C4-2B (cell line): Measurements from ENCODE around the gene MEOX1.
A peak's percentile ranks its signal among the peaks of the same experiment; 100 is the strongest.

Experiments
- H3K27ac ChIP-seq: fragments of 450-650 bp; 2 replicates; pipeline ENCODE4 v1.5.1; 2017
- ZFX ChIP-seq: fragments of 450-650 bp; IDR thresholded peaks from 2 replicates; pipeline ENCODE4 v1.6.1; 2017
- TF ChIP-seq, protein P1 (sequence below): fragments of 450-650 bp; conservative IDR thresholded peaks from 2 replicates; pipeline ENCODE4 v1.5.1; 2017; ENCODE audit warnings: mild to moderate bottlenecking

MEOX1 gene

DNA sequence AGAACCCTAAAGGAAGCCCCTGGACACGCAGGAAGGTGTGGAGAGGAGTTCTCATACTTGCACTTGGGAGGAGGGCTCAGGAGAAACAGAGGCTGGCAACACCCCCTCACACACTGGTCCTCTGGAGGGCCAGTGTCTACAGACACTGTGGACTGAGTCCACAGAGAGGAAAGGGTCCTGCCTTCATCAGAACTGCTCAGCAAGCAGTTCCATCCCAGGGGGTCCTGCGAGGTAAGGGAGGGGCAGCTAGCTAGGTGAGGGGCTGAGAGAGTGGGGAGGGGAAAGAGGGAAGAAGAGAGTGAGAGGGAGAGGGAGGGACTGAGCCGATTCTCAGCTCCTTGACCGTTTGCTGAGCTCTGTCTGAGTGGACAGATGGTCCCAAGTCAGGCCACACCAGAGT is 17.7 kb upstream of the MEOX1 start:
- no peak overlapping the region for H3K27ac ChIP-seq
- no peak for TF ChIP-seq ZFX
- TF ChIP-seq, protein P1, sequence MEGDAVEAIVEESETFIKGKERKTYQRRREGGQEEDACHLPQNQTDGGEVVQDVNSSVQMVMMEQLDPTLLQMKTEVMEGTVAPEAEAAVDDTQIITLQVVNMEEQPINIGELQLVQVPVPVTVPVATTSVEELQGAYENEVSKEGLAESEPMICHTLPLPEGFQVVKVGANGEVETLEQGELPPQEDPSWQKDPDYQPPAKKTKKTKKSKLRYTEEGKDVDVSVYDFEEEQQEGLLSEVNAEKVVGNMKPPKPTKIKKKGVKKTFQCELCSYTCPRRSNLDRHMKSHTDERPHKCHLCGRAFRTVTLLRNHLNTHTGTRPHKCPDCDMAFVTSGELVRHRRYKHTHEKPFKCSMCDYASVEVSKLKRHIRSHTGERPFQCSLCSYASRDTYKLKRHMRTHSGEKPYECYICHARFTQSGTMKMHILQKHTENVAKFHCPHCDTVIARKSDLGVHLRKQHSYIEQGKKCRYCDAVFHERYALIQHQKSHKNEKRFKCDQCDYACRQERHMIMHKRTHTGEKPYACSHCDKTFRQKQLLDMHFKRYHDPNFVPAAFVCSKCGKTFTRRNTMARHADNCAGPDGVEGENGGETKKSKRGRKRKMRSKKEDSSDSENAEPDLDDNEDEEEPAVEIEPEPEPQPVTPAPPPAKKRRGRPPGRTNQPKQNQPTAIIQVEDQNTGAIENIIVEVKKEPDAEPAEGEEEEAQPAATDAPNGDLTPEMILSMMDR = no peak

DNA sequence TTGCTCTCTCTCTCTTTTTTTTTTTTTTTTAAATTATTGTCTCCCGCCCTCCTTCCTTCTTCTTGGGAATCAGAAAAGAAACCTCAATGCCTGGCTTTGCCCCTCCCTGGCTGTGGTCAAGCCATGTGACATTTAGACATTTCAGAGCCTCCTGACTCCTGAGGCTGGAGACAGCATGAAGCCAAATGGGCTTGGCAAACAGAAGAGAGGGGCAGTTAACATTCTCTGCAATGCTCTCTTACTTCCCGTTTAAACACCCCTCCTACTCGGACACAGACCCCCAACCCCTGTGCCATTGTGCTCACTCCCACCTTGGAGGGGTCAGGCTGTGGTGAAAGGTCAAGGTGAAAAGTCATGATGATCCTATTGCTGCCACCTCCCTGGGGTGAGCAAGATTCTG is 14.7 kb upstream of the MEOX1 start:
- no peak for TF ChIP-seq ZFX
- TF ChIP-seq, protein P1 = no peak
- no peak overlapping the region for H3K27ac ChIP-seq

DNA sequence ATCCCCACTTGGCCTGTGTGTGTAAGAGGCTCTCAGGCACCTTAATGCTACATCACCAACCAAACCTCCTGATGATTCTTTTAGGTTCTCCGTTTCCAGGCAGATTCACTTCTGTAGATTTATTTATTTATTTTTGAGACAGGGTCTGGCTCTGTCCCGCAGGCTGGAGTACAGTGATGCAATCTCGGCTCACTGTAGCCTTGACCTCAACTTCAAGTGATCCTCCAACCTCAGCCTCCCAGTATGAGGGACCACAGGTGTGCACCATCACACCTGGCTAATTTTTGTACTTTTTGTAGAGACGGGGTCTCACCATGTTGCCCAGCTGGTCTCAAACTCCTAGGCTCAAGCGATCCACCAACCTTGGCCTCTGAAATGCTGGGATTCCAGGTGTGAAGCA is 12.7 kb upstream of the MEOX1 start:
- TF ChIP-seq, protein P1 = no peak
- TF ChIP-seq ZFX = no peak
- H3K27ac ChIP-seq = no peak overlapping the region

DNA sequence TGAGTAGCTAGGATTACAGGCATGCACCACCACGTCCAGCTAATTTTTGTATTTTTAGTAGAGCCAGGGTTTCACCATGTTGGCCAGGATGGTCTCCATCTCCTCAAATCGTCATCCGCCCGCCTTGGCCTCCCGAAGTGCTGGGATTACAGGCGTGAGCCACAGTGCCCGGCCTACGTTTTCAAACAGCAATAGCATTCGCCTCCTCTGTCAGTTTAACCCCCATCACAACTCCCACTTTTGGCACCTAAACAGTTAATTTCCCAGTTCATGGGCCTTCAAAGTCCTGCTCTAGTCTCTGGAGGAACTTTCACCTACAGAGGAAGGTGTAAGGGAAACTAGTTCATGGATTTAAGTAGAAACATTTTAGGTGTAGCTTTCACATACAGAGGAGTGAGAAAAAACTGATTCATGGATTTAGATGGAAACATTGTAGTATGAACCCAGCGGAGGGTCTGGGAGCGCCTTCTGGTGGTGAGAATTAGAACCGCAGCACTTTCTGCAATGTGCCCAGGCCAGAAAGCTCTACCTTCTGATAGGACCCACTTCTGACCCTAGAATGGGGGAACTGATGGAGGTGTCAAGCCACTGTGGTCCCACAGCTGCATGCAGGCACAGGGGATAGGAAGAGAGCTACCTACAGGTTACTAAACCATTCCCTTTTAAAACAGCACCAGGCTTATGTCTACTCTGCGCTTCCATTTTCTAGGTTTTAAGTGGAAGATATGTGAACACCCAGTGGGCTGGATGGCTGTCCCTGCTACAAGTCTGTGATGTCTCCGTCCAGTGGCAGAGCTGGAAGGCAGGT is 12.0 kb upstream of the MEOX1 start:
- no peak overlapping the region for H3K27ac ChIP-seq
- TF ChIP-seq, protein P1 = peak; percentile 99
- TF ChIP-seq ZFX = no peak

DNA sequence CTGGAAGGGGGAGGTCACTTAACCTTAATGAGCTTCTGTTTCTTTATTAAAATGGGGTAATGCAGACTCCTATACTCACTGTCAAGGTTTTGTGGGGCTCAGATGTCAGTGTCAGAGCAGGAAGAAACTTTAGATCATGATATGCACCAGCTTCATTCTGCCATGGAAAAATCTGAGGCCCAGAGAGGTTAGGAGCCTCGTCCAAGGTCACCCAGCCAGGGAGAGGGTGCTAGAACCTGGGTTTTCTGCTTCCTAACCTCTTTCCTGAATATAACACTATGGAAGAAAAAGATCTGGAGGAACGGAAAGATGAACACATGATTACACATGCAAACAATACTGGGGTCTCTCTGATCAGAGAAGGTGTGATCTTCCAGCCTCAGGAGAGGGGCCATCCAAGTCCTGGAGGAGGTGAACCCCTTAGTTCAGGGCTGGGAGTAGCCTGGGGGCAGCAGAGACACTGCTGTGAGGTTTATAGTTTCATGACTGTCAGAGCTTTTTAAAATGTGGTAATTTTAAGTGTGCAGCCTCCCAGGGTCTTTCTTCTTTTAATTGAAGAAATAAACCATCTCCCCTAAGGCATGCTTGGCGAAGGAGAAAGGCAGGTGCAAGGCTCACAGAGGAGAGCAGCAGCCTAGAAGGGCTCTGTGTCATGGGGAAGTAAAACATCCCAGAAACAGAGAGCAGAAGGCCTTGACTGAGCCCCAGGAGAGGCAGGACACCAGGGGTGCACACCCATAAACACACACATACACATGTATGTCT is 10.2 kb upstream of the MEOX1 start:
- TF ChIP-seq, protein P1 = no peak
- TF ChIP-seq ZFX = no peak
- no peak overlapping the region for H3K27ac ChIP-seq

DNA sequence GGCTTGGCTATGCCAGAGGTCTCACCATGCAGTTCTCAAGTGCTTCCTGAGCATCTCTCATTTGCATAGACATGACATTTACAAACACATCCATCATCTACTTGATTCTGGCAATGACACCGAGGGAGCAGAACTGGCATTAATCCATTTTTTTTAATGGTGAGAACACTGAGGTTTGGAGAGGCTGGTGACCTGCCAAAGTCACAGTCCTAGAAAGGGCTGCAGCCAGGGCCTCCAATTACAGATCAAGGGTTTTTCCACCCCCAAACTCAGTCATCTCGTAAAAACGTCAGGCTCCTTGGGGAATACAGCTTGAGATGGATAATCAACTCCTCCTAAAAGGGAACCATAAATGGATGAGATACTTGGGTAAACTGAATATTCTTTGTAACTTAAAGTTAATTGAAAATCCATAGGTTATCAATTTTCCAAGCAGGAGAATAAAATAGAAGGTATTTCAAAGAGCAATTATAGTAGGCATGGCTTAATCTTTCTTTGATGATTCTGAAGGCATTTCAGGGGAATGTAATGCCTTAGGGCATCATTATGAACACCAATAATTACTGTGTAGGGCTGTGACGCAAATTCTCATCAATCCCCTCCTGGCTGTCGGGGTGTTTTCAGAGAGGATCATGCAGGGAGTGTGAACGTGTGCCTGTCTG is 9.4 kb upstream of the MEOX1 start:
- TF ChIP-seq, protein P1 = no peak
- TF ChIP-seq ZFX = no peak
- H3K27ac ChIP-seq = no peak overlapping the region

DNA sequence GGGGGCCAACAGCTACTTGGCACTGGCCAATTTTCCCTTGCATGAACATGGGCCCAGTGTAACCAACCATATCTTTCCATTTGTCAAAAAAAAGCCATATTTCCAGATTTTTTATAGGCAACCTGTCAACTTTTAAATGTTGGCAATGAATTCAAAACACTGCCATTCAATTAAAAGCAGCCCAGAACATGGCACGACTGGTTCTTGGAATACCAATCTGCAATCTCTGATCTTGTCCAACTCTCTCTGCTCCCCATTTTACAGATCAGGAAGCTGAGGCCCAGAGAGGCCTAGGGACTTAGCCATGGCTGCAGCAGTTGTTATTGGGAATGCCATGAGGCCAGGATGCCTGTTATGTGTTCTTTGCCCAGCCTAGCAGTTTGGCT is 8.9 kb upstream of the MEOX1 start:
- no peak overlapping the region for H3K27ac ChIP-seq
- TF ChIP-seq, protein P1 = no peak
- no peak for TF ChIP-seq ZFX
